Raji (cell line): ENCODE measurements around the gene LIG1.

ENCODE experiments used
- POLR2A ChIP-seq: IDR thresholded peaks from 2 replicates; pipeline ENCODE4 v1.6.1; 2011; ENCODE audit warnings: low read depth, low read length, control low read depth; ENCODE audit not compliant: insufficient read depth

LIG1 gene

GRCh38 chr19:48117515-48118130, 52.5 kb downstream of the LIG1 start:
- no peak for TF ChIP-seq POLR2A

- TF ChIP-seq POLR2A: no peak
These were observed 56.8 kb downstream of the LIG1 start for GRCh38 chr19:48113190-48113917.

- no peak for TF ChIP-seq POLR2A
These were observed 58.9 kb downstream of the LIG1 start for GRCh38 chr19:48111280-48111679.

GRCh38 chr19:48110350-48110966, 59.7 kb downstream of the LIG1 start, which contains the start of gene PLA2G4C:
Gene PLA2G4C (minus strand): TSS chr19:48110817. CDS start chr19:48106529, 4,288 bp downstream.
- TF ChIP-seq POLR2A: peak; percentile 52

- no peak for TF ChIP-seq POLR2A
These were observed 61.0 kb downstream of the LIG1 start for GRCh38 chr19:48108997-48109782.

- no peak for TF ChIP-seq POLR2A
These were observed 66.2 kb downstream of the LIG1 start for GRCh38 chr19:48103922-48104321.

- no peak for TF ChIP-seq POLR2A
These were observed 67.0 kb downstream of the LIG1 start for GRCh38 chr19:48102870-48103751.

GRCh38 chr19:48095612-48096175, 74.5 kb downstream of the LIG1 start:
- TF ChIP-seq POLR2A: no peak

GRCh38 chr19:48094855-48095203, 75.3 kb downstream of the LIG1 start:
- TF ChIP-seq POLR2A: no peak

- no peak for TF ChIP-seq POLR2A
These were observed 75.9 kb downstream of the LIG1 start for GRCh38 chr19:48094129-48094854.

- no peak for TF ChIP-seq POLR2A
These were observed 79.8 kb downstream of the LIG1 start for GRCh38 chr19:48090281-48090802.

- no peak for TF ChIP-seq POLR2A
These were observed 84.0 kb downstream of the LIG1 start for GRCh38 chr19:48085904-48086864.
